Neural cell (in vitro differentiated cells): Measurements from ENCODE around the gene ZNF830. TPM values are rescaled to one million over a fixed set of nuclear protein-coding genes. Genes with fewer than 3 reads are reported as not detected.

Source experiments
- H2AFZ ChIP-seq: fragments of 200-600, 300-800 bp; sonication (generic), shearing (Covaris generic); 2 replicates; pipeline ENCODE4 v1.6.0; 2014; ENCODE audit warnings: low read depth, mild to moderate bottlenecking, antibody characterized with exemption, low read length, moderate library complexity
- H3F3A ChIP-seq: fragments of 200-600 bp; shearing (Covaris generic); 2 replicates; pipeline ENCODE4 v1.6.1; 2016; ENCODE audit warnings: mild to moderate bottlenecking, moderate library complexity, mixed read lengths, antibody characterized with exemption, low read length; ENCODE audit not compliant: insufficient read depth, poor library complexity, severe bottlenecking
- H3K27ac ChIP-seq: fragments of 200-600, 300-800 bp; sonication (generic), shearing (Covaris generic); 2 replicates; pipeline ENCODE4 v1.5.1; 2014; ENCODE audit warnings: mild to moderate bottlenecking, low read length, moderate library complexity
- H3K27me3 ChIP-seq: fragments of 300-800, 200-600 bp; sonication (generic), shearing (Covaris generic); 2 replicates; pipeline ENCODE4 v1.6.0; 2014; ENCODE audit warnings: mild to moderate bottlenecking, low read depth, low read length, moderate library complexity; ENCODE audit not compliant: insufficient read depth
- H3K36me3 ChIP-seq: fragments of 300-800, 200-600 bp; sonication (generic), shearing (Covaris generic); 2 replicates; pipeline ENCODE4 v1.5.1; 2014; ENCODE audit warnings: mild to moderate bottlenecking, antibody characterized with exemption, low read length, moderate library complexity; ENCODE audit not compliant: insufficient read depth
- H3K4me2 ChIP-seq: fragments of 300-800, 200-600 bp; sonication (generic), shearing (Covaris generic); 2 replicates; pipeline ENCODE4 v1.6.0; 2014; ENCODE audit warnings: mild to moderate bottlenecking, low read length
- H3K4me3 ChIP-seq: fragments of 300-800, 200-600 bp; sonication (generic), shearing (Covaris generic); 2 replicates; pipeline ENCODE4 v1.5.1; 2014; ENCODE audit warnings: mild to moderate bottlenecking, low read length, moderate library complexity
- H3K79me2 ChIP-seq: fragments of 200-600 bp; shearing (Covaris generic); replicated peaks from 2 replicates; pipeline ENCODE4 v1.6.0; 2014; ENCODE audit warnings: mild to moderate bottlenecking, low read length, moderate library complexity; ENCODE audit not compliant: insufficient read depth
- H3K9ac ChIP-seq: fragments of 300-800, 200-600 bp; sonication (generic), shearing (Covaris generic); 2 replicates; pipeline ENCODE4 v1.6.1; 2016; ENCODE audit warnings: mild to moderate bottlenecking, low read length, mixed read lengths
- H3K9me2 ChIP-seq: fragments of 200-600 bp; shearing (Covaris generic); 2 replicates; pipeline ENCODE4 v1.6.1; 2016; ENCODE audit warnings: mild to moderate bottlenecking, low read length, mixed read lengths; ENCODE audit not compliant: insufficient read depth
- H3K9me3 ChIP-seq: fragments of 200-600, 300-800 bp; sonication (generic), shearing (Covaris generic); 2 replicates; pipeline ENCODE4 v1.6.1; 2016; ENCODE audit warnings: mild to moderate bottlenecking, mixed run types, low read length, moderate library complexity, mixed read lengths
- H4K20me1 ChIP-seq: fragments of 200-600 bp; shearing (Covaris generic); 2 replicates; pipeline ENCODE4 v1.6.1; 2016; ENCODE audit warnings: mild to moderate bottlenecking, mixed run types; ENCODE audit not compliant: insufficient read depth
- EP300 ChIP-seq: fragments of 450-650 bp; conservative IDR thresholded peaks from 2 replicates; pipeline ENCODE4 v1.6.1; 2014; ENCODE audit warnings: antibody characterized with exemption, mild to moderate bottlenecking, moderate library complexity; ENCODE audit not compliant: poor library complexity, severe bottlenecking
- EZH2 ChIP-seq: fragments of 200-600, 300-800 bp; shearing (Covaris generic), sonication (generic); IDR thresholded peaks from 2 replicates; pipeline ENCODE4 v1.6.1; 2014; ENCODE audit warnings: antibody characterized with exemption, low read length, borderline replicate concordance, mild to moderate bottlenecking; ENCODE audit not compliant: insufficient read depth, poor library complexity, severe bottlenecking
- MXI1 ChIP-seq: fragments of 450-650 bp; conservative IDR thresholded peaks from 2 replicates; pipeline ENCODE4 v1.6.1; 2014; ENCODE audit warnings: antibody characterized with exemption, mild to moderate bottlenecking; ENCODE audit not compliant: poor library complexity, severe bottlenecking
- POLR2AphosphoS5 ChIP-seq: IDR thresholded peaks from 2 replicates; pipeline ENCODE4 v1.6.1; 2012
- RAD21 ChIP-seq: fragments of 450-650 bp; conservative IDR thresholded peaks from 2 replicates; pipeline ENCODE4 v1.6.1; 2014; ENCODE audit warnings: antibody characterized with exemption, mild to moderate bottlenecking, moderate library complexity
- SMC3 ChIP-seq: fragments of 450-650 bp; conservative IDR thresholded peaks from 2 replicates; pipeline ENCODE4 v1.6.1; 2014; ENCODE audit warnings: antibody characterized with exemption, mild to moderate bottlenecking, moderate library complexity; ENCODE audit not compliant: poor library complexity
- TAF1 ChIP-seq: IDR thresholded peaks from 2 replicates; pipeline ENCODE4 v1.6.1; 2012; ENCODE audit warnings: low read depth
- polyA plus RNA-seq: library from polyadenylated mRNA; depleted of rRNA; stranded (reverse); fragments of >200 nt; gene quantifications from 2 replicates; pipeline ENCODE4 v1.2.3, GENCODE V29; 2014
- TF ChIP-seq, protein P1 (sequence below): fragments of 450-650 bp; IDR thresholded peaks from 2 replicates; pipeline ENCODE4 v1.5.1; 2014; ENCODE audit warnings: antibody characterized with exemption, mild to moderate bottlenecking, moderate library complexity; ENCODE audit not compliant: poor library complexity, severe bottlenecking
- TF ChIP-seq, protein P2 (sequence below): IDR thresholded peaks from 2 replicates; pipeline ENCODE4 v1.6.1; 2012; ENCODE audit warnings: borderline replicate concordance

Gene ZNF830
- polyA plus RNA-seq, 1 donor from 2014 or later, result 14.7 TPM

- no peak for TF ChIP-seq EZH2
- TF ChIP-seq POLR2AphosphoS5, result no peak
- no peak for TF ChIP-seq TAF1
- TF ChIP-seq, protein P1, sequence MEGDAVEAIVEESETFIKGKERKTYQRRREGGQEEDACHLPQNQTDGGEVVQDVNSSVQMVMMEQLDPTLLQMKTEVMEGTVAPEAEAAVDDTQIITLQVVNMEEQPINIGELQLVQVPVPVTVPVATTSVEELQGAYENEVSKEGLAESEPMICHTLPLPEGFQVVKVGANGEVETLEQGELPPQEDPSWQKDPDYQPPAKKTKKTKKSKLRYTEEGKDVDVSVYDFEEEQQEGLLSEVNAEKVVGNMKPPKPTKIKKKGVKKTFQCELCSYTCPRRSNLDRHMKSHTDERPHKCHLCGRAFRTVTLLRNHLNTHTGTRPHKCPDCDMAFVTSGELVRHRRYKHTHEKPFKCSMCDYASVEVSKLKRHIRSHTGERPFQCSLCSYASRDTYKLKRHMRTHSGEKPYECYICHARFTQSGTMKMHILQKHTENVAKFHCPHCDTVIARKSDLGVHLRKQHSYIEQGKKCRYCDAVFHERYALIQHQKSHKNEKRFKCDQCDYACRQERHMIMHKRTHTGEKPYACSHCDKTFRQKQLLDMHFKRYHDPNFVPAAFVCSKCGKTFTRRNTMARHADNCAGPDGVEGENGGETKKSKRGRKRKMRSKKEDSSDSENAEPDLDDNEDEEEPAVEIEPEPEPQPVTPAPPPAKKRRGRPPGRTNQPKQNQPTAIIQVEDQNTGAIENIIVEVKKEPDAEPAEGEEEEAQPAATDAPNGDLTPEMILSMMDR, result no peak
- TF ChIP-seq, protein P2, sequence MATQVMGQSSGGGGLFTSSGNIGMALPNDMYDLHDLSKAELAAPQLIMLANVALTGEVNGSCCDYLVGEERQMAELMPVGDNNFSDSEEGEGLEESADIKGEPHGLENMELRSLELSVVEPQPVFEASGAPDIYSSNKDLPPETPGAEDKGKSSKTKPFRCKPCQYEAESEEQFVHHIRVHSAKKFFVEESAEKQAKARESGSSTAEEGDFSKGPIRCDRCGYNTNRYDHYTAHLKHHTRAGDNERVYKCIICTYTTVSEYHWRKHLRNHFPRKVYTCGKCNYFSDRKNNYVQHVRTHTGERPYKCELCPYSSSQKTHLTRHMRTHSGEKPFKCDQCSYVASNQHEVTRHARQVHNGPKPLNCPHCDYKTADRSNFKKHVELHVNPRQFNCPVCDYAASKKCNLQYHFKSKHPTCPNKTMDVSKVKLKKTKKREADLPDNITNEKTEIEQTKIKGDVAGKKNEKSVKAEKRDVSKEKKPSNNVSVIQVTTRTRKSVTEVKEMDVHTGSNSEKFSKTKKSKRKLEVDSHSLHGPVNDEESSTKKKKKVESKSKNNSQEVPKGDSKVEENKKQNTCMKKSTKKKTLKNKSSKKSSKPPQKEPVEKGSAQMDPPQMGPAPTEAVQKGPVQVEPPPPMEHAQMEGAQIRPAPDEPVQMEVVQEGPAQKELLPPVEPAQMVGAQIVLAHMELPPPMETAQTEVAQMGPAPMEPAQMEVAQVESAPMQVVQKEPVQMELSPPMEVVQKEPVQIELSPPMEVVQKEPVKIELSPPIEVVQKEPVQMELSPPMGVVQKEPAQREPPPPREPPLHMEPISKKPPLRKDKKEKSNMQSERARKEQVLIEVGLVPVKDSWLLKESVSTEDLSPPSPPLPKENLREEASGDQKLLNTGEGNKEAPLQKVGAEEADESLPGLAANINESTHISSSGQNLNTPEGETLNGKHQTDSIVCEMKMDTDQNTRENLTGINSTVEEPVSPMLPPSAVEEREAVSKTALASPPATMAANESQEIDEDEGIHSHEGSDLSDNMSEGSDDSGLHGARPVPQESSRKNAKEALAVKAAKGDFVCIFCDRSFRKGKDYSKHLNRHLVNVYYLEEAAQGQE, result no peak
- TF ChIP-seq EP300, result no peak
- no peak for TF ChIP-seq MXI1
- no peak for TF ChIP-seq RAD21
- no peak for TF ChIP-seq SMC3
- Histone ChIP-seq H3K9me2 (no peaks in the 10 kb centered on the region), H4K20me1 (no peaks in the 10 kb centered on the region), H3F3A (no peaks in the 10 kb centered on the region), H3K27ac (no peak overlapping the region), H3K4me3 (no peak overlapping the region), H3K36me3 (no peaks in the 10 kb centered on the region), H3K9me3 (no peaks in the 10 kb centered on the region), H2AFZ (no peak overlapping the region), H3K27me3 (no peaks in the 10 kb centered on the region), H3K9ac (no peak overlapping the region), H3K79me2 (no peaks in the 10 kb centered on the region), H3K4me2 (no peak overlapping the region)
Observed at GRCh38 chr17:34996422-34997285, 35.3 kb downstream of the ZNF830 start.

- Histone ChIP-seq H3K9ac (no peak overlapping the region), H3K9me2 (no peaks in the 10 kb centered on the region), H3K27me3 (no peaks in the 10 kb centered on the region), H2AFZ (no peak overlapping the region), H4K20me1 (no peaks in the 10 kb centered on the region), H3K27ac (no peak overlapping the region), H3K36me3 (no peaks in the 10 kb centered on the region), H3K4me3 (no peak overlapping the region), H3K79me2 (no peaks in the 10 kb centered on the region), H3K9me3 (no peaks in the 10 kb centered on the region), H3K4me2 (no peak overlapping the region), H3F3A (no peaks in the 10 kb centered on the region)
- TF ChIP-seq RAD21 (no peak), EZH2 (no peak), POLR2AphosphoS5 (no peak), EP300 (no peak), MXI1 (no peak), TAF1 (no peak), SMC3 (no peak)
- TF ChIP-seq, protein P1, result no peak
- TF ChIP-seq, protein P2, result no peak
Observed at GRCh38 chr17:34997355-34997862, 36.1 kb downstream of the ZNF830 start.
